Panc1 (cell line): ENCODE data around the gene WDR70. TPM values are rescaled to one million over a fixed set of nuclear protein-coding genes. Genes with fewer than 3 reads are reported as not detected.

ENCODE experiments used
- ATAC-seq: fragments of 200-7000 bp; cut with Tn5 transposase; 2 replicates; pipeline ENCODE4 v1.9.1; 2020; ENCODE audit warnings: mild to moderate bottlenecking, moderate library complexity
- BruUV-seq: library from RNA; stranded (reverse); fragments of 400-500 nt; replicated peaks from 2 replicates; lab custom pipeline; 2021; lab: Mats Ljungman, UMichigan
- CTCF ChIA-PET: fragments of 300-600 bp; sonication (Branson Sonifier 250); formaldehyde crosslinking; loops from one replicate; lab custom pipeline; 2022; ENCODE audit warnings: antibody characterized with exemption; lab: Charles Lee
- POLR2A ChIA-PET: fragments of 300-600 bp; sonication (Branson Sonifier 250); formaldehyde crosslinking; loops from one replicate; lab custom pipeline; 2022; ENCODE audit warnings: antibody characterized with exemption; lab: Charles Lee
- DNase-seq: peaks from one replicate; pipeline ENCODE4 v3.0.0-alpha.2; 2010; ENCODE audit warnings: low read depth, low spot score
- H3K27ac ChIP-seq: 2 replicates; pipeline ENCODE4 v1.5.1; 2011; ENCODE audit warnings: mild to moderate bottlenecking, low read length, inconsistent platforms
- H3K27me3 ChIP-seq: fragments of 200-500 bp; sonication (Bioruptor generic); 2 replicates; pipeline ENCODE4 v1.6.0; 2014; ENCODE audit warnings: low read length, inconsistent platforms; ENCODE audit not compliant: control insufficient read depth, insufficient read depth
- H3K36me3 ChIP-seq: fragments of 200-500 bp; sonication (Bioruptor generic); 2 replicates; pipeline ENCODE4 v1.5.1; 2014; ENCODE audit warnings: inconsistent platforms, mild to moderate bottlenecking, low read length, moderate library complexity; ENCODE audit not compliant: control insufficient read depth, insufficient read depth
- H3K4me1 ChIP-seq: 2 replicates; pipeline ENCODE4 v1.5.1; 2011; ENCODE audit warnings: inconsistent platforms, mild to moderate bottlenecking, low read length, moderate library complexity; ENCODE audit not compliant: control insufficient read depth, insufficient read depth
- H3K4me3 ChIP-seq, 2 experiments: 2 replicates each; pipeline ENCODE4 v1.5.1; 2011 to 2012; ENCODE audit warnings: low read depth in 2 of 2, low read length in 2 of 2, mild to moderate bottlenecking in 2 of 2, inconsistent platforms in 1 of 2, moderate library complexity in 1 of 2
- H3K9me3 ChIP-seq: fragments of 200-500 bp; sonication (Bioruptor generic); 2 replicates; pipeline ENCODE4 v1.5.1; 2014; ENCODE audit warnings: low read depth, mild to moderate bottlenecking, inconsistent platforms, low read length, moderate library complexity; ENCODE audit not compliant: control insufficient read depth, insufficient read depth
- CTCF ChIP-seq: fragments of 450-650 bp; IDR thresholded peaks from 2 replicates; pipeline ENCODE4 v1.5.1; 2017; ENCODE audit warnings: mild to moderate bottlenecking
- POLR2AphosphoS5 ChIP-seq: IDR thresholded peaks from 2 replicates; pipeline ENCODE4 v1.6.1; 2012; ENCODE audit warnings: mild to moderate bottlenecking, low read depth, low read length, moderate library complexity
- REST ChIP-seq, 2 experiments: IDR thresholded peaks; 2 replicates each; pipeline ENCODE4 v1.6.1; 2011 to 2012; ENCODE audit warnings: low read depth in 2 of 2, control low read depth in 1 of 2, low read length in 1 of 2, mild to moderate bottlenecking in 1 of 2, moderate library complexity in 1 of 2; ENCODE audit not compliant: insufficient read depth in 1 of 2
- SIN3A ChIP-seq: IDR thresholded peaks from 2 replicates; pipeline ENCODE4 v1.6.1; 2012; ENCODE audit warnings: low read depth, mild to moderate bottlenecking, low read length, moderate library complexity, borderline replicate concordance; ENCODE audit not compliant: insufficient read depth
- TCF7L2 ChIP-seq: IDR thresholded peaks from 2 replicates; pipeline ENCODE4 v1.6.1; 2011; ENCODE audit warnings: mild to moderate bottlenecking, low read depth, low read length, inconsistent platforms
- in situ Hi-C: cut with HindIII; loops from 2 replicates; pipeline ENCODE4 v1.10.0; 2016; ENCODE audit warnings: low sequenced_read_pairs, low pct_unique_long_range_greater_than_20kb
- intact Hi-C: fragments of 100-400 bp; cut with micrococcal nuclease; formaldehyde crosslinking; loops from one replicate; pipeline ENCODE4 v1.10.0; 2022; ENCODE audit not compliant: unreplicated experiment
- total RNA-seq: library from RNA; stranded (reverse); gene quantifications from one replicate; pipeline ENCODE4 v1.2.1, GENCODE V29; 2021; ENCODE audit not compliant: unreplicated experiment

Gene WDR70
- total RNA-seq, 1 experiment from 2014 or later: 29.5 TPM

- peak; percentile 30 for DNase-seq
Measured at GRCh38 chr5:37696190-37697021, 317.3 kb downstream of the WDR70 start.

GRCh38 chr5:37701868-37702267 is 322.8 kb downstream of the WDR70 start:
- POLR2A ChIA-PET: no interaction called here
- H3K4me1 ChIP-seq: no peaks in the 10 kb centered on the region
- TF ChIP-seq SIN3A (no peak), CTCF (no peak), POLR2AphosphoS5 (no peak), TCF7L2 (no peak), REST (IDR thresholded peaks at IDR 0.05; ENCODE audit: insufficient read depth in 1 of 2, low read depth in 2 of 2, low read length in 1 of 2) (no peak)
- intact Hi-C loops: no loop called here
- H3K4me3 ChIP-seq: no peak overlapping the region
- BruUV-seq: no TSS peak
- no peaks in the 10 kb centered on the region for H3K9me3 ChIP-seq
- CTCF ChIA-PET: no interaction called here
- DNase-seq (no peak), ATAC-seq (no peak)
- no peaks in the 10 kb centered on the region for H3K36me3 ChIP-seq
- in situ Hi-C loops: no loop called here
- H3K27me3 ChIP-seq: no peaks in the 10 kb centered on the region
- H3K27ac ChIP-seq: no peak overlapping the region

More at GRCh38 chr5:37696190-37697021, 317.3 kb downstream of the WDR70 start:
- peak; percentile 53; the same call in 1 of the 2 replicates for ATAC-seq
- in situ Hi-C loops: no loop called here
- no peaks in the 10 kb centered on the region for H3K27me3 ChIP-seq
- no peaks in the 10 kb centered on the region for H3K9me3 ChIP-seq
- H3K36me3 ChIP-seq: no peaks in the 10 kb centered on the region
- no TSS peak for BruUV-seq
- H3K4me1 ChIP-seq: no peaks in the 10 kb centered on the region
- intact Hi-C loops: no loop called here
- POLR2A ChIA-PET: interaction anchor here (0.6 kb wide), 1 partner anchor 23 kb away, joined by 4 read pairs; no protein-coding TSS in a partner anchor
- TF ChIP-seq TCF7L2 (no peak), REST (IDR thresholded peaks at IDR 0.05; ENCODE audit: insufficient read depth in 1 of 2, low read depth in 2 of 2, low read length in 1 of 2) (no peak)
- no peak overlapping the region for H3K4me3 ChIP-seq
- H3K27ac ChIP-seq: no peak overlapping the region
- CTCF ChIA-PET: no interaction called here
